HepG2 (cell line): ENCODE data around the gene FOXN3. TPM values are rescaled to one million over a fixed set of nuclear protein-coding genes. Genes with fewer than 3 reads are reported as not detected.

Experiments
- ATAC-seq: fragments of 200-7000 bp; cut with Tn5 transposase; 3 replicates; pipeline ENCODE4 v1.9.1; 2020; ENCODE audit warnings: mild to moderate bottlenecking, moderate library complexity
- BruUV-seq: library from RNA; stranded (reverse); fragments of 400-500 nt; replicated peaks from 2 replicates; lab custom pipeline; 2021; lab: Mats Ljungman, UMichigan
- CTCF ChIA-PET: fragments of 300-600 bp; formaldehyde crosslinking; extraction: SDS; loops from one replicate; lab custom pipeline; 2021; ENCODE audit warnings: low total read pairs, inconsistent platforms, low intra/inter-chr PET ratio; lab: Yijun Ruan, JAX
- POLR2A ChIA-PET: fragments of 350-600 bp; sonication (Branson Sonifier 250); formaldehyde crosslinking; loops from one replicate; lab custom pipeline; 2020; ENCODE audit warnings: antibody characterized with exemption, inconsistent platforms; lab: Yijun Ruan, JAX
- DNase-seq: peaks from one replicate; pipeline ENCODE4 v3.0.0-alpha.2; 2015; ENCODE audit warnings: low spot score
- FAIRE-seq: peaks from 3 replicates; lab custom pipeline; 2011; peaks lifted over from hg19 to GRCh38; lab: Jason Lieb, UNC
- H2AFZ ChIP-seq: one replicate; pipeline ENCODE4 v1.6.1; 2011; ENCODE audit warnings: low read length, inconsistent platforms
- H3K27ac ChIP-seq: fragments of 300-600 bp; 3 replicates; pipeline ENCODE4 v1.8.0; 2011; ENCODE audit warnings: mixed run types, mild to moderate bottlenecking, mixed read lengths, low read length, inconsistent platforms; ENCODE audit not compliant: insufficient read depth; ENCODE audit errors: extremely low read length
- H3K27me3 ChIP-seq, 2 experiments: fragments of 200-600 bp in 1 of 2; 2 replicates in 1 of 2; 3 replicates in 1 of 2; pipeline versions ENCODE4 v1.6.0 to v1.8.0; 2011; ENCODE audit warnings: low read length in 2 of 2, mild to moderate bottlenecking in 2 of 2, moderate library complexity in 2 of 2, inconsistent platforms in 1 of 2; ENCODE audit not compliant: insufficient read depth in 2 of 2, control insufficient read depth in 1 of 2
- H3K36me3 ChIP-seq, 2 experiments: fragments of 200-600 bp in 1 of 2; replicated peaks in 1 of 2; 2 replicates in 1 of 2; 3 replicates in 1 of 2; pipeline versions ENCODE4 v1.5.1 to v1.8.0; 2011; ENCODE audit warnings: low read length in 2 of 2, inconsistent platforms in 1 of 2; ENCODE audit not compliant: insufficient read depth in 2 of 2, control insufficient read depth in 1 of 2
- H3K4me1 ChIP-seq: 2 replicates; pipeline ENCODE4 v1.5.1; 2012; ENCODE audit warnings: low read length, inconsistent platforms; ENCODE audit not compliant: insufficient read depth
- H3K4me2 ChIP-seq: 2 replicates; pipeline ENCODE4 v1.6.0; 2011; ENCODE audit warnings: low read depth, low read length, inconsistent platforms
- H3K4me3 ChIP-seq, 3 experiments: fragments of 200-600 bp in 1 of 3; sonication (generic), shearing (Covaris generic) in 1 of 3; replicated peaks in 1 of 3; 2 replicates each; pipeline ENCODE4 v1.5.1; 2011 to 2016; ENCODE audit warnings: low read length in 3 of 3, inconsistent platforms in 2 of 3, low read depth in 2 of 3, mild to moderate bottlenecking in 2 of 3, control low read depth in 1 of 3, mixed read lengths in 1 of 3; ENCODE audit not compliant: insufficient read depth in 1 of 3
- H3K79me2 ChIP-seq: one replicate; pipeline ENCODE4 v1.6.1; 2011; ENCODE audit warnings: low read length, inconsistent platforms; ENCODE audit not compliant: insufficient read depth
- H3K9ac ChIP-seq: 2 replicates; pipeline ENCODE4 v1.6.0; 2011; ENCODE audit warnings: mild to moderate bottlenecking, low read depth, low read length, inconsistent platforms; ENCODE audit not compliant: insufficient read depth
- H3K9me3 ChIP-seq: 2 replicates; pipeline ENCODE4 v1.5.1; 2012; ENCODE audit warnings: mild to moderate bottlenecking, low read length
- H4K20me1 ChIP-seq: 2 replicates; pipeline ENCODE4 v1.6.0; 2011; ENCODE audit warnings: inconsistent platforms, mild to moderate bottlenecking, low read length, moderate library complexity; ENCODE audit not compliant: insufficient read depth
- ATF2 ChIP-seq: sonication (generic); formaldehyde crosslinking; IDR thresholded peaks from 2 replicates; pipeline ENCODE4 v1.4.0; 2020; ENCODE audit warnings: missing genetic modification reagents
- DNMT1 ChIP-seq: sonication (generic); formaldehyde crosslinking; IDR thresholded peaks from 2 replicates; pipeline ENCODE4 v1.5.1; 2020; ENCODE audit warnings: mild to moderate bottlenecking, missing genetic modification reagents
- ESRRA ChIP-seq: sonication (generic); formaldehyde crosslinking; IDR thresholded peaks from 2 replicates; pipeline ENCODE4 v1.5.1; 2020; ENCODE audit warnings: mild to moderate bottlenecking, low read depth, missing genetic modification reagents
- LRRFIP1 ChIP-seq: sonication (generic); formaldehyde crosslinking; conservative IDR thresholded peaks from 2 replicates; pipeline ENCODE4 v1.4.0; 2020; ENCODE audit warnings: missing genetic modification reagents
- MAFK ChIP-seq, 2 experiments: IDR thresholded peaks in 1 of 2; conservative IDR thresholded peaks in 1 of 2; 2 replicates each; pipeline ENCODE4 v1.6.1; 2011; ENCODE audit warnings: improper control_type of control experiment in 2 of 2, low read length in 2 of 2
- NFKB2 ChIP-seq: sonication (generic); formaldehyde crosslinking; IDR thresholded peaks from 2 replicates; pipeline ENCODE4 v1.4.0; 2020; ENCODE audit warnings: missing genetic modification reagents, borderline replicate concordance
- PHF5A ChIP-seq: IDR thresholded peaks from one replicate; pipeline ENCODE4 v1.6.1; 2018; ENCODE audit warnings: low read depth, missing genetic modification reagents; ENCODE audit not compliant: unreplicated experiment
- TAF15 ChIP-seq: fragments of 200-400 bp; formaldehyde crosslinking; IDR thresholded peaks from one replicate; pipeline ENCODE4 v1.6.1; 2018; ENCODE audit warnings: mild to moderate bottlenecking, low read depth, low read length; ENCODE audit not compliant: poor library complexity, severe bottlenecking
- ZBTB7B ChIP-seq: sonication (generic); formaldehyde crosslinking; IDR thresholded peaks from 2 replicates; pipeline ENCODE4 v1.4.0; 2020; ENCODE audit warnings: missing genetic modification reagents
- ZFP36L2 ChIP-seq: sonication (generic); formaldehyde crosslinking; IDR thresholded peaks from 2 replicates; pipeline ENCODE4 v1.4.0; 2020; ENCODE audit warnings: missing genetic modification reagents
- ZNF276 ChIP-seq: sonication (generic); formaldehyde crosslinking; IDR thresholded peaks from 2 replicates; pipeline ENCODE4 v1.4.0; 2020; ENCODE audit warnings: mild to moderate bottlenecking, low read depth, missing genetic modification reagents
- ZNF354B ChIP-seq: sonication (generic); formaldehyde crosslinking; IDR thresholded peaks from 2 replicates; pipeline ENCODE4 v1.8.0; 2022; ENCODE audit warnings: mild to moderate bottlenecking, missing genetic modification reagents
- ZNF644 ChIP-seq: IDR thresholded peaks from 2 replicates; pipeline ENCODE4 v1.6.1; 2016; ENCODE audit warnings: low read depth
- ZNF816 ChIP-seq: sonication (generic); formaldehyde crosslinking; IDR thresholded peaks from 2 replicates; pipeline ENCODE4 v1.8.0; 2022; ENCODE audit warnings: missing genetic modification reagents, mild to moderate bottlenecking, borderline replicate concordance
- WGBS: methylation state at CpG from one replicate; pipeline ENCODE4 v1.1.6; 2017; ENCODE audit warnings: low lambda C conversion rate; 5-methylcytosine and 5-hydroxymethylcytosine counted together
- in situ Hi-C: cut with HindIII; loops from 2 replicates; pipeline ENCODE4 v1.10.0; 2017; ENCODE audit warnings: low pct_unique_long_range_greater_than_20kb; ENCODE audit not compliant: extremely low pct_ligation_motif_present
- intact Hi-C: fragments of 100-400 bp; cut with micrococcal nuclease; formaldehyde crosslinking; loops from one replicate; pipeline ENCODE4 v1.10.0; 2022; ENCODE audit not compliant: unreplicated experiment
- polyA plus RNA-seq, 8 experiments: library from polyadenylated mRNA; depleted of rRNA in 3 of 8; stranded (reverse) in 7 of 8; unstranded in 1 of 8; fragments of >200 nt; fragmentation: Illumina TruSeq in 4 of 8; extraction: Trizol in 4 of 8; gene quantifications; 2 replicates each; pipeline versions ENCODE4 v1.2.1 to v1.2.3, GENCODE V29; 2011 to 2016; ENCODE audit warnings: low read depth in 4 of 8, missing spikeins in 1 of 8, mixed read lengths in 1 of 8; ENCODE audit not compliant: insufficient read depth in 1 of 8
- total RNA-seq, 5 experiments: library from RNA; depleted of rRNA; stranded (reverse); fragments of >200 nt; fragmentation: Illumina TruSeq; extraction: Trizol; gene quantifications; 2 replicates each; pipeline ENCODE4 v1.2.3, GENCODE V29; 2016; ENCODE audit warnings: low read depth in 1 of 5

The FOXN3 gene
- total and polyA plus RNA-seq, 2 of the 13 experiments (the other 11 are each of a cell fraction or from before 2014, with no cell fraction given), result 32.4 to 70.2 TPM

- peaks cover 17 to 35% of the 10 kb centered on the region in 2 experiments for H3K36me3 ChIP-seq
- intact Hi-C loops (no loop called here), in situ Hi-C loops (no loop called here)
- peaks cover 17% of the 10 kb centered on the region; the same call in 1 of the 2 replicates for H4K20me1 ChIP-seq
- H3K4me1 ChIP-seq, result peaks cover 40% of the 10 kb centered on the region
- H3K27me3 ChIP-seq, result no peaks in the 10 kb centered on the region
- H3K9me3 ChIP-seq, result no peaks in the 10 kb centered on the region
- no peak overlapping the region for H3K9ac ChIP-seq
- WGBS, result 98% methylated on average over 9 of the region's 9 CpGs
- CTCF ChIA-PET, result no interaction called here
- no peak overlapping the region for H2AFZ ChIP-seq
- no TSS peak for BruUV-seq
- H3K27ac ChIP-seq, result no peak overlapping the region
- TF ChIP-seq PHF5A (no peak), DNMT1 (CRISPR knock-in tag) (no peak), ZNF276 (CRISPR knock-in tag) (no peak), ZBTB7B (no peak), ZFP36L2 (CRISPR knock-in tag) (no peak), ZNF816 (no peak), ATF2 (CRISPR knock-in tag) (no peak), ZNF354B (CRISPR knock-in tag) (no peak), LRRFIP1 (no peak), NFKB2 (CRISPR knock-in tag) (no peak), ZNF644 (0 out of 2 replicates have a peak, but pooled peaks have one; percentile 10), ESRRA (CRISPR knock-in tag) (no peak), TAF15 (no peak), MAFK (conservative IDR thresholded peaks at IDR 0.05 in 1 of 2, IDR thresholded peaks at IDR 0.05 in 1 of 2; ENCODE audit: low read length in 2 of 2) (peak; percentile 11 to 55; a peak in 2 of 4 replicates)
- H3K4me3 ChIP-seq, result no peak overlapping the region
- peaks cover 83% of the 10 kb centered on the region for H3K79me2 ChIP-seq
- no peak for FAIRE-seq
- POLR2A ChIA-PET, result interaction anchor here (1.0 kb wide), 1 partner anchor 27 kb away, joined by 3 read pairs; no protein-coding TSS in a partner anchor
- ATAC-seq, result no peak
- no peak for DNase-seq
- no peak overlapping the region for H3K4me2 ChIP-seq
These were observed 92.3 kb downstream of the FOXN3 start for GRCh38 chr14:89324501-89325298.
